Astrocyte (in vitro differentiated cells and primary cell): ENCODE measurements around the gene FCHO1.

ENCODE experiments used
- EZH2 ChIP-seq: IDR thresholded peaks from 2 replicates; pipeline ENCODE4 v1.6.1; 2012; ENCODE audit warnings: mild to moderate bottlenecking, low read length, inconsistent platforms; ENCODE audit not compliant: insufficient read depth
- TF ChIP-seq, protein P1 (sequence below): IDR thresholded peaks from 2 replicates; pipeline ENCODE4 v1.5.1; 2011; ENCODE audit warnings: low read depth, mild to moderate bottlenecking, inconsistent platforms, low read length, moderate library complexity; ENCODE audit not compliant: insufficient read depth

- TF ChIP-seq, protein P1, sequence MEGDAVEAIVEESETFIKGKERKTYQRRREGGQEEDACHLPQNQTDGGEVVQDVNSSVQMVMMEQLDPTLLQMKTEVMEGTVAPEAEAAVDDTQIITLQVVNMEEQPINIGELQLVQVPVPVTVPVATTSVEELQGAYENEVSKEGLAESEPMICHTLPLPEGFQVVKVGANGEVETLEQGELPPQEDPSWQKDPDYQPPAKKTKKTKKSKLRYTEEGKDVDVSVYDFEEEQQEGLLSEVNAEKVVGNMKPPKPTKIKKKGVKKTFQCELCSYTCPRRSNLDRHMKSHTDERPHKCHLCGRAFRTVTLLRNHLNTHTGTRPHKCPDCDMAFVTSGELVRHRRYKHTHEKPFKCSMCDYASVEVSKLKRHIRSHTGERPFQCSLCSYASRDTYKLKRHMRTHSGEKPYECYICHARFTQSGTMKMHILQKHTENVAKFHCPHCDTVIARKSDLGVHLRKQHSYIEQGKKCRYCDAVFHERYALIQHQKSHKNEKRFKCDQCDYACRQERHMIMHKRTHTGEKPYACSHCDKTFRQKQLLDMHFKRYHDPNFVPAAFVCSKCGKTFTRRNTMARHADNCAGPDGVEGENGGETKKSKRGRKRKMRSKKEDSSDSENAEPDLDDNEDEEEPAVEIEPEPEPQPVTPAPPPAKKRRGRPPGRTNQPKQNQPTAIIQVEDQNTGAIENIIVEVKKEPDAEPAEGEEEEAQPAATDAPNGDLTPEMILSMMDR: no peak
- TF ChIP-seq EZH2: no peak
Measured at GRCh38 chr19:17737690-17738153, 13.6 kb upstream of the FCHO1 start.
